ENCODE results near the gene SCUBE2. TPM values are rescaled to one million over a fixed set of nuclear protein-coding genes. Genes with fewer than 3 reads are reported as not detected.

SCUBE2 gene
- total RNA-seq, 3 donors from 2014 or later: 8.7 to 18.7 (median 15.9) TPM

GRCh38 chr11:9126636-9127035, 35.2 kb upstream of the SCUBE2 start:
- no peak for ATAC-seq

DNA sequence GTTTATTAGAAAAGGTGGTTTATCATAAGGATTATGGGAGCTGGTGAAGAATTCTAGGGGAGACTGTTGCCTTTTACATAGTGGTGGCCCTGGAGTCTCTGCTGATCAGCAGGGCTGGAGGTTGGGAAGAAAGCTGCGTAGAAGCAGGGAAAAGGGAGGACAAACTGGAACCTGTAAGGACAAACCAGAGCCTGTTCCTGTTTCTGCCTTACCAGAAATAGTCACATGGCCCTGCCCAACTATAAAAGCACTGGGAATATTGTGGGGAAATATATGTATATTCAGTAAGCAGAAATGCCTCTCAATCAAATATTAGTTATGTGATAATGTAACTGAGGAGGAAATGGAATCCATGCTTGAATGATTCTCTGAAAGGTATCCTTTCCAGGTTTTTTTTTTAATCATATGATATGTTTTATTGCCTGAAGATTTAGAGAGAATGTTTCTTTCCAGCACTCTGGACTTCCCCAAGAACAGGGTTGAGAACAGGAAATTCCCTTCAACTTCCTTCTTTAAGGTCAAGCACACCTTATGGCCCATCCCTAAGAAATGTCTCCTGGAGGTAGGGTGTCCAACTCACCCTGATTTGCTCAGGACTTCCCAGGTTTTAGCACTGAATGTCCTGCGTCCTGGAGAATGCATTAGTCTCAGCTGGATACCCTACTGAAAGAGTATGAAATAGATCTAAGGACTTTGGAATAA, 33.9 kb upstream of the SCUBE2 start:
- TF ChIP-seq, protein P1, sequence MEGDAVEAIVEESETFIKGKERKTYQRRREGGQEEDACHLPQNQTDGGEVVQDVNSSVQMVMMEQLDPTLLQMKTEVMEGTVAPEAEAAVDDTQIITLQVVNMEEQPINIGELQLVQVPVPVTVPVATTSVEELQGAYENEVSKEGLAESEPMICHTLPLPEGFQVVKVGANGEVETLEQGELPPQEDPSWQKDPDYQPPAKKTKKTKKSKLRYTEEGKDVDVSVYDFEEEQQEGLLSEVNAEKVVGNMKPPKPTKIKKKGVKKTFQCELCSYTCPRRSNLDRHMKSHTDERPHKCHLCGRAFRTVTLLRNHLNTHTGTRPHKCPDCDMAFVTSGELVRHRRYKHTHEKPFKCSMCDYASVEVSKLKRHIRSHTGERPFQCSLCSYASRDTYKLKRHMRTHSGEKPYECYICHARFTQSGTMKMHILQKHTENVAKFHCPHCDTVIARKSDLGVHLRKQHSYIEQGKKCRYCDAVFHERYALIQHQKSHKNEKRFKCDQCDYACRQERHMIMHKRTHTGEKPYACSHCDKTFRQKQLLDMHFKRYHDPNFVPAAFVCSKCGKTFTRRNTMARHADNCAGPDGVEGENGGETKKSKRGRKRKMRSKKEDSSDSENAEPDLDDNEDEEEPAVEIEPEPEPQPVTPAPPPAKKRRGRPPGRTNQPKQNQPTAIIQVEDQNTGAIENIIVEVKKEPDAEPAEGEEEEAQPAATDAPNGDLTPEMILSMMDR (IDR thresholded peaks at IDR 0.05): no peak
- DNase-seq (peak in 1 of 3 donors; percentile 19), ATAC-seq (peak; percentile 86)
- Histone ChIP-seq H3K4me3 (no peak overlapping the region), H3K36me3 (ENCODE audit: low read depth) (no peaks in the 10 kb centered on the region), H3K4me1 (ENCODE audit: low read depth) (no peaks in the 10 kb centered on the region), H3K9me3 (no peaks in the 10 kb centered on the region)
- intact Hi-C loops (cut with DNase I, micrococcal nuclease): no loop called here

More at GRCh38 chr11:9126636-9127035, 35.2 kb upstream of the SCUBE2 start:
- H3K4me1 ChIP-seq (ENCODE audit: low read depth): no peaks in the 10 kb centered on the region
- no peak overlapping the region for H3K4me3 ChIP-seq
- no peaks in the 10 kb centered on the region for H3K36me3 ChIP-seq (ENCODE audit: low read depth)
- DNase-seq: no peak
- intact Hi-C loops (cut with DNase I, micrococcal nuclease): no loop called here
- H3K9me3 ChIP-seq: no peaks in the 10 kb centered on the region
- TF ChIP-seq, protein P1 (IDR thresholded peaks at IDR 0.05): no peak

- Histone ChIP-seq H3K4me1 (ENCODE audit: low read depth) (no peaks in the 10 kb centered on the region), H3K4me3 (no peak overlapping the region), H3K36me3 (ENCODE audit: low read depth) (no peaks in the 10 kb centered on the region), H3K9me3 (no peaks in the 10 kb centered on the region)
- no peak for DNase-seq
- TF ChIP-seq, protein P1 (IDR thresholded peaks at IDR 0.05): no peak
- ATAC-seq: no peak
- intact Hi-C loops (cut with DNase I, micrococcal nuclease): no loop called here
Measured at GRCh38 chr11:9123595-9124304, 32.4 kb upstream of the SCUBE2 start.

DNA sequence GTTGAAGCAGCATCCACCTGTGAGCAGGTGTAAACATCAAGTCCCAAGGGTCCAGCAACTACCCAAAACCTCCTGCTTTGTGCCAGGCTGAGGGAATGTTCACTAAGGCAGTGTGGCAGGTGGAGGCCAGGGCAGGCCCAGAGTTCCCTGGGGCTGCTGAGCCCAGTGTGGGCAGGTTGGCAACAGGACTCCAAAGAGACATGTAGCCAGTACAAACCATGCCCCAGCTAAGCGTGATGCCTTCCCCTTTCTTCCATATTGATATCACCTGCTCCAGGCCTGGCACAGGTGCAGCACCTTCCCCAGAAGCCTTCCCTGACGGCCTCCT, 30.0 kb upstream of the SCUBE2 start:
- ATAC-seq (no peak), DNase-seq (no peak)
- TF ChIP-seq, protein P1 (IDR thresholded peaks at IDR 0.05): no peak

GRCh38 chr11:9120664-9121468, 29.5 kb upstream of the SCUBE2 start:
- Histone ChIP-seq H3K36me3 (ENCODE audit: low read depth) (no peaks in the 10 kb centered on the region), H3K4me3 (no peak overlapping the region), H3K4me1 (ENCODE audit: low read depth) (no peaks in the 10 kb centered on the region), H3K9me3 (no peaks in the 10 kb centered on the region)
- peak; percentile 36 for ATAC-seq
- TF ChIP-seq, protein P1 (IDR thresholded peaks at IDR 0.05): no peak
- intact Hi-C loops (cut with DNase I, micrococcal nuclease): no loop called here
- no peak for DNase-seq

More for the DNA sequence above, 30.0 kb upstream of the SCUBE2 start:
- no peaks in the 10 kb centered on the region for H3K36me3 ChIP-seq (ENCODE audit: low read depth)
- intact Hi-C loops (cut with DNase I, micrococcal nuclease): no loop called here
- H3K9me3 ChIP-seq: no peaks in the 10 kb centered on the region
- no peaks in the 10 kb centered on the region for H3K4me1 ChIP-seq (ENCODE audit: low read depth)
- no peak overlapping the region for H3K4me3 ChIP-seq

Data from mucosa of descending colon (tissue), 3 donors.